GM18502 (cell line): ENCODE results near the gene TAS2R13.

Source experiments
- ATAC-seq: cut with Tn5 transposase; IDR thresholded peaks from one replicate; pipeline ENCODE4 v1.9.1; 2021; ENCODE audit warnings: mild to moderate bottlenecking; ENCODE audit not compliant: unreplicated experiment, poor library complexity

The TAS2R13 gene

DNA sequence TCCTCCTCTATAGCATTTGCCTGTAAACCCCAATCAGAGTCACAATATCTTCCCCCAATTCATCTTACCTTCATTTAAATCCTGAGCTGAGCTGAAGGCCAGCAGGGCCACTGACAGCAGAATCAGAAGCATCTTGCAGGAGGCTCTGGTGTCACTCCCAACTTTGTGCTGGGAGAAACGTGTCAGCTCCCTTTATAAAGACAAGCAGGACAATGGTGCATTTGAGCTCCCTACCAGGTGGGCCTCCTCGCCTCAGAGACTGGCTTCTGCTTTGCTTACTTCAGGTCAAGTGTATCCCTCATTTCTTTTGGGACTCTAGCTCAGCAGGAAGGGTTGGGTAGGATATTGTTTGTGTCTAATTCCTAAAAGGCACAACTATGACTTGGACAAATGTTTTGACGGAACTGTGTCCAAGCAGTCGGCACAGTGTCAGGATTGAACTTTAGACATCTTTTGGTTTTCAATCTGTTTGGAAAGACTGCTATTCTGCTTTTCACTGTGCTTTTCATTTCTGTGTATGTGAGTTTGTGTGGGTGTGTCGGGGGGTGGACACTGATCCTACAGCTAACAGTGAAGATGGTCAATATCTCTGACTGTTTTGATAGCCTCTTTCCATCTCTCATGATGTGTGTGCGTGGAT is 25.2 kb downstream of the TAS2R13 start, which contains the start of gene PRH1:
TSS of gene PRH1 (minus strand) at position 170 of the 640 bp plus-strand sequence. CDS start at position 132, 38 bp downstream.
- ATAC-seq = no peak

DNA sequence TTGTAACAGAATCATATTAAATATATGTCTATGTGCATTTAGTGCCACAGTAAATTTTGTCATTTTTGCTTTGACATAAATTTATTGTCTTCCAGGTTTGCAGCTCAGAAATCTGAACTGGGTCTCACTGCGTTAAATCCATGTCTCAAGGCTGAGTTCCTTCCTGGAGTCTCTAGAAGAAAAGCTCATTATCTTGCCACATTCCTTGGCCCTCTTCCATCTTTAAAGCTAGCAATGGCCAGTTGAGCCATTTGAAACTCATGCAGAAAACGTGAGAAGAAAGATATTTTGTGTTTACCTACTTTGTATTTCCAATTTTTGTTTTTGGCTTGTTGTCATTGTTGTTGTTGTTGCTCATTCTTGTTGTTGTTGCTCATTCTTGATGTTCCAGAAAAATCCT is 36.0 kb downstream of the TAS2R13 start:
- no peak for ATAC-seq

DNA sequence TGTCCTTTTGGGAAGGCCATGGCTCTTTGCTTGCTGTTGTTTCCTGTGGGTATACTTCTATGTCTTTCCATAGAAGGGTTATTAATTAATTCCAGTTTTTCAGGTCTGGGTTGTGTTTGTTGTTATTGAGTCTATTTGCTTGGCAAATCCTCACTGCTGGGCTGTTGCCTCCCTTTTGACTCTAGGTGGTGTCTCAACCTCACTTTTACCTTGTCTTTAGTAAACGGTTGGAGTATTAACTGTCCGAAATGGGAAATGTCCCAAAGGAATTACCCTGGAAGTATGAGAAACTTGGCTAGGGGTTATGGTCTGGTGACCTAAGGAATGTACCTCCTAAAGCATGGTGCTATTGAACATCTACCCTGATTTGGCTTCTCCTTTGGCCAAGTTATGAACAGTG is 42.0 kb downstream of the TAS2R13 start:
- ATAC-seq = no peak

DNA sequence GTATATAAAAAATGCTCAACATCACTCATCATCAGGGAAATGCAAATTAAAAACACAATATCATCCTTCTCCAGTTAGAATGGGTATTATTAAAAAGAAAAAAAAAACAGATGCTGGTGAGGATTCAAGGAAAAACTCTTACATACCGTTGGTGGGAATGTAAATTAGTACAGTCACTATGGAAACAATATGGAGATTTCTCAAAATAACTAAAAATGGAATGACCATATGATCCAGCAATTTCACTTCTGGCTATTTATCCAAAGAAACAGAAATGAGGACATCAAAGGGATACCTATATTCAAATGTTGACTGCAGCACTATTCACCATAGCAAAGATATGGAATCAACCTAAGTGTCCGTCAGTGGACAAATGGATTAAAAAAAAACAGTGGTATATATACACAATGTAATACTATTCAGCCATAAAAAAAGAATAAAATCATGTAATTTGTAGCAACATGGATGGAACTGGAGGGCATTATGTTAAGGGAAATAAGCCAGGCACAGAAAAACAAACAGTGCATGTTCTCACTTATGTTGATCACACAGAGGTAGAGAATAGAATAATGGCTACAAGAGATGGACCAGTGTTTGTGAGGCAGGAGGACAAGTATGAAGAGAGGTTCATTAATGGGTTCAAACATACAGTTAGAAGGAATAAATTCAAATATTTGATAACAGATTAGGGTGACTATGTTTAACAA is 45.7 kb downstream of the TAS2R13 start:
- no peak for ATAC-seq

DNA sequence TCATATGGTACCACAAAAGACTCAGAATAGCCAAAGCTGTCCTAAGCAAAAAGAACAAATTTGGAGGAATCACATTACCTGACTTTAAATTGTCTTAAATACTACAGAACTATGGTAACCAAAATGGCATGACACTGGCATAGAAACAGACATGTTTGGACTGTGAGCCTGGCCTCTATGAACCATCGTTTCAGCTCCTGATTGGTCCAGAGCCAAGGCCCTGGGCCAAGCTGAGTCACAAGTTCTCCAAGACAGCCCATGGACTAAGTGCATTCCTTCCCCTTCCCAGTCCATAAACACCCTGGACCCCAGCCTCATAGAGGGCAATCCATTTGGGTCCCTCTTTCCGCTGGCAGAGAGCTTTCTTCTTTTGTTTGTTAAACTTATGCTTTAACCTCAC is 48.0 kb downstream of the TAS2R13 start:
- no peak for ATAC-seq
